ENCODE measurements around the gene CT47B1. TPM values are rescaled to one million over a fixed set of nuclear protein-coding genes. Genes with fewer than 3 reads are reported as not detected.

CT47B1 gene
- total RNA-seq, 1 experiment from 2014 or later, result not detected

DNA sequence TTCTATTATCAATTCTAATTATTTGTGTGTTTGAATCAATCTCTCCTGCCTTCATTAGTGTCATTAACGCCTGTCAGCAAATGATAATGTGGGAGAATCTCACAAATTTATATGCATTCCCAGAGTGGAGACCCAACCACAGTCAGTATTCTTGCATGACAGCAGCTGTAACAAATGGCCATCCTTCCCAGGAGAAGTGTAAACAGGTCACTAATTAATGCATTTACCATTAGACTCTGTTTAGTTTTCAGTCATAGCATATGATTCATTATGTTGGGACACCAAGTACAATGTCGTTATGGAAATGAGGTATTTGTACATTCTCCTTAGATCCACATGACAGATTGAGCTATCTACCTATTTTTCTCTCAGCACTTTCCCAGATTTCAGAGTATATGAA, 50.5 kb downstream of the CT47B1 start:
- ChIA-PET POLR2A (no interaction called here), CTCF (no interaction called here)
- ATAC-seq, result no peak
- DNase-seq (ENCODE audit: low read depth, low spot score), result no peak
- no peaks in the 10 kb centered on the region for H3K9me3 ChIP-seq (ENCODE audit: control insufficient read depth, insufficient read depth, low read depth, low read length)
- in situ Hi-C loops (cut with HindIII; ENCODE audit: low pct_unique_long_range_greater_than_20kb, low sequenced_read_pairs) (no loop called here), intact Hi-C loops (cut with micrococcal nuclease; ENCODE audit: unreplicated experiment) (no loop called here)
- no peak overlapping the region for H3K27ac ChIP-seq (ENCODE audit: low read length)
- no peaks in the 10 kb centered on the region for H3K36me3 ChIP-seq (ENCODE audit: control insufficient read depth, insufficient read depth, low read length)
- no peaks in the 10 kb centered on the region for H3K4me1 ChIP-seq (ENCODE audit: control insufficient read depth, insufficient read depth, low read length)
- H3K27me3 ChIP-seq (ENCODE audit: control insufficient read depth, insufficient read depth, low read length), result no peaks in the 10 kb centered on the region
- no TSS peak for BruUV-seq (replicated peaks)
- TF ChIP-seq SIN3A (IDR thresholded peaks at IDR 0.05; ENCODE audit: borderline replicate concordance, insufficient read depth, low read depth, low read length) (no peak), TCF7L2 (IDR thresholded peaks at IDR 0.05; ENCODE audit: low read depth, low read length) (no peak), REST (IDR thresholded peaks at IDR 0.05; ENCODE audit: insufficient read depth in 1 of 2, low read depth in 2 of 2, low read length in 1 of 2) (no peak), POLR2AphosphoS5 (IDR thresholded peaks at IDR 0.05; ENCODE audit: low read depth, low read length) (no peak)
- TF ChIP-seq, protein P1, sequence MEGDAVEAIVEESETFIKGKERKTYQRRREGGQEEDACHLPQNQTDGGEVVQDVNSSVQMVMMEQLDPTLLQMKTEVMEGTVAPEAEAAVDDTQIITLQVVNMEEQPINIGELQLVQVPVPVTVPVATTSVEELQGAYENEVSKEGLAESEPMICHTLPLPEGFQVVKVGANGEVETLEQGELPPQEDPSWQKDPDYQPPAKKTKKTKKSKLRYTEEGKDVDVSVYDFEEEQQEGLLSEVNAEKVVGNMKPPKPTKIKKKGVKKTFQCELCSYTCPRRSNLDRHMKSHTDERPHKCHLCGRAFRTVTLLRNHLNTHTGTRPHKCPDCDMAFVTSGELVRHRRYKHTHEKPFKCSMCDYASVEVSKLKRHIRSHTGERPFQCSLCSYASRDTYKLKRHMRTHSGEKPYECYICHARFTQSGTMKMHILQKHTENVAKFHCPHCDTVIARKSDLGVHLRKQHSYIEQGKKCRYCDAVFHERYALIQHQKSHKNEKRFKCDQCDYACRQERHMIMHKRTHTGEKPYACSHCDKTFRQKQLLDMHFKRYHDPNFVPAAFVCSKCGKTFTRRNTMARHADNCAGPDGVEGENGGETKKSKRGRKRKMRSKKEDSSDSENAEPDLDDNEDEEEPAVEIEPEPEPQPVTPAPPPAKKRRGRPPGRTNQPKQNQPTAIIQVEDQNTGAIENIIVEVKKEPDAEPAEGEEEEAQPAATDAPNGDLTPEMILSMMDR (IDR thresholded peaks at IDR 0.05), result no peak
- H3K4me3 ChIP-seq (ENCODE audit: low read depth in 2 of 2, low read length in 2 of 2), result no peak overlapping the region

GRCh38 chrX:120824021-120824420, 51.6 kb downstream of the CT47B1 start:
- H3K4me3 ChIP-seq (ENCODE audit: low read depth in 2 of 2, low read length in 2 of 2), result no peak overlapping the region
- ChIA-PET POLR2A (no interaction called here), CTCF (no interaction called here)
- DNase-seq (ENCODE audit: low read depth, low spot score) (no peak), ATAC-seq (no peak)
- no TSS peak for BruUV-seq (replicated peaks)
- TF ChIP-seq POLR2AphosphoS5 (IDR thresholded peaks at IDR 0.05; ENCODE audit: low read depth, low read length) (no peak), REST (IDR thresholded peaks at IDR 0.05; ENCODE audit: insufficient read depth in 1 of 2, low read depth in 2 of 2, low read length in 1 of 2) (no peak), SIN3A (IDR thresholded peaks at IDR 0.05; ENCODE audit: borderline replicate concordance, insufficient read depth, low read depth, low read length) (no peak), TCF7L2 (IDR thresholded peaks at IDR 0.05; ENCODE audit: low read depth, low read length) (no peak)
- TF ChIP-seq, protein P1 (IDR thresholded peaks at IDR 0.05), result no peak
- no peaks in the 10 kb centered on the region for H3K36me3 ChIP-seq (ENCODE audit: control insufficient read depth, insufficient read depth, low read length)
- in situ Hi-C loops (cut with HindIII; ENCODE audit: low pct_unique_long_range_greater_than_20kb, low sequenced_read_pairs) (no loop called here), intact Hi-C loops (cut with micrococcal nuclease; ENCODE audit: unreplicated experiment) (no loop called here)
- no peaks in the 10 kb centered on the region for H3K4me1 ChIP-seq (ENCODE audit: control insufficient read depth, insufficient read depth, low read length)
- no peak overlapping the region for H3K27ac ChIP-seq (ENCODE audit: low read length)
- H3K27me3 ChIP-seq (ENCODE audit: control insufficient read depth, insufficient read depth, low read length), result no peaks in the 10 kb centered on the region
- H3K9me3 ChIP-seq (ENCODE audit: control insufficient read depth, insufficient read depth, low read depth, low read length), result no peaks in the 10 kb centered on the region
